IMR-90 (cell line): ENCODE data around the gene SNRPA1.

Source experiments
- BHLHE40 ChIP-seq: fragments of 150-350 bp; IDR thresholded peaks from 2 replicates; pipeline ENCODE4 v1.6.1; 2016; ENCODE audit warnings: mild to moderate bottlenecking, low read depth, low read length
- CTCF ChIP-seq: conservative IDR thresholded peaks from 2 replicates; pipeline ENCODE4 v1.5.1; 2012; ENCODE audit warnings: mild to moderate bottlenecking, low read depth, low read length, improper control_type of control experiment
- ELK1 ChIP-seq: fragments of 150-350 bp; IDR thresholded peaks from 2 replicates; pipeline ENCODE4 v1.6.1; 2016; ENCODE audit warnings: low read depth, mild to moderate bottlenecking, low read length, moderate library complexity, borderline replicate concordance
- FOS ChIP-seq: fragments of 150-350 bp; IDR thresholded peaks from 2 replicates; pipeline ENCODE4 v1.6.1; 2016; ENCODE audit warnings: low read depth, low read length
- POLR2A ChIP-seq: IDR thresholded peaks from 2 replicates; pipeline ENCODE4 v1.6.1; 2012; ENCODE audit warnings: mild to moderate bottlenecking, low read depth, low read length
- RAD21 ChIP-seq: IDR thresholded peaks from 2 replicates; pipeline ENCODE4 v1.6.1; 2012; ENCODE audit warnings: low read length, improper control_type of control experiment
- RCOR1 ChIP-seq: IDR thresholded peaks from 2 replicates; pipeline ENCODE4 v1.6.1; 2012; ENCODE audit warnings: mild to moderate bottlenecking, low read length, improper control_type of control experiment; ENCODE audit not compliant: insufficient replicate concordance
- RFX5 ChIP-seq: IDR thresholded peaks from 2 replicates; pipeline ENCODE4 v1.8.0; 2012; ENCODE audit warnings: low read depth, mild to moderate bottlenecking, low read length, moderate library complexity
- SMC3 ChIP-seq: fragments of 150-350 bp; IDR thresholded peaks from 2 replicates; pipeline ENCODE4 v1.6.1; 2016; ENCODE audit warnings: low read depth, mild to moderate bottlenecking, antibody characterized with exemption, low read length, moderate library complexity

GRCh38 chr15:101250341-101250831 lies 44.7 kb downstream of the SNRPA1 start:
- TF ChIP-seq CTCF (no peak), POLR2A (peak; percentile 25; the same call in 1 of the 2 replicates), BHLHE40 (no peak), ELK1 (no peak), RFX5 (no peak), FOS (peak; percentile 32; the same call in 1 of the 2 replicates), RAD21 (no peak), SMC3 (no peak), RCOR1 (no peak)
